ENCODE results near the gene IL1RL2. TPM values are rescaled to one million over a fixed set of nuclear protein-coding genes. Genes with fewer than 3 reads are reported as not detected.

The IL1RL2 gene
- total RNA-seq, 4 donors from 2014 or later: 0.35 to 0.49 TPM; not detected in 2

DNA sequence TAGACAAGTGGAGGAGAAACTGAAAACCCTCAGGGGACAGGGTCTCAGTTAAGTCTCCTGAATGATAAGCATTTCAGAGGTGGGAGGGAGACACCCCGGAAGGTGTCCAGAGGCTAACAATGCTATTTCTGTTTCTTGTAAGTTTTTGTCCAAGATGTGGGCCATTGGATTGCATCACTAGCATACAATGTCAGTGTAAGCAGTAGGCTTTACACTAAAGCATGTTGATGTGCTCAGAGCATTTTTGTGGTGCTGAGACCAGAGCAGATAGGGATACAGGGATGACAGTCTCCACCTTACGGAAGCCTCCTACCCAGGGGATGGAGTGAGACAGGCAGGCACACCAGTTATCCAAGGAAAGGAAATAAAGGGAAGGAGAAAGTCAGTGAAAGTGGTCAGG lies 46.4 kb upstream of the IL1RL2 start:
- intact Hi-C loops (cut with DNase I; ENCODE audit: low total_unique reads): no loop called here
- ATAC-seq (no peak), DNase-seq (no peak)
- Histone ChIP-seq H3K9me3 (no peaks in the 10 kb centered on the region), H3K36me3 (peaks cover 0 to 8% of the 10 kb centered on the region in 2 donors), H3K27me3 (no peaks in the 10 kb centered on the region), H3K27ac (peak overlapping the region in 3 of 4 donors; percentile 86 to 97 (median 94)), H3K4me3 (no peak overlapping the region), H3K4me1 (peaks cover 10 to 13% of the 10 kb centered on the region in 2 donors)
- TF ChIP-seq, protein P1, sequence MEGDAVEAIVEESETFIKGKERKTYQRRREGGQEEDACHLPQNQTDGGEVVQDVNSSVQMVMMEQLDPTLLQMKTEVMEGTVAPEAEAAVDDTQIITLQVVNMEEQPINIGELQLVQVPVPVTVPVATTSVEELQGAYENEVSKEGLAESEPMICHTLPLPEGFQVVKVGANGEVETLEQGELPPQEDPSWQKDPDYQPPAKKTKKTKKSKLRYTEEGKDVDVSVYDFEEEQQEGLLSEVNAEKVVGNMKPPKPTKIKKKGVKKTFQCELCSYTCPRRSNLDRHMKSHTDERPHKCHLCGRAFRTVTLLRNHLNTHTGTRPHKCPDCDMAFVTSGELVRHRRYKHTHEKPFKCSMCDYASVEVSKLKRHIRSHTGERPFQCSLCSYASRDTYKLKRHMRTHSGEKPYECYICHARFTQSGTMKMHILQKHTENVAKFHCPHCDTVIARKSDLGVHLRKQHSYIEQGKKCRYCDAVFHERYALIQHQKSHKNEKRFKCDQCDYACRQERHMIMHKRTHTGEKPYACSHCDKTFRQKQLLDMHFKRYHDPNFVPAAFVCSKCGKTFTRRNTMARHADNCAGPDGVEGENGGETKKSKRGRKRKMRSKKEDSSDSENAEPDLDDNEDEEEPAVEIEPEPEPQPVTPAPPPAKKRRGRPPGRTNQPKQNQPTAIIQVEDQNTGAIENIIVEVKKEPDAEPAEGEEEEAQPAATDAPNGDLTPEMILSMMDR (IDR thresholded peaks at IDR 0.05 in 4 of 5, conservative IDR thresholded peaks at IDR 0.05 in 1 of 5): no peak
- no peak for TF ChIP-seq POLR2A (IDR thresholded peaks at IDR 0.05)
- in situ Hi-C loops (cut with MboI; ENCODE audit: low sequenced_read_pairs in 4 of 4): no loop called here

DNA sequence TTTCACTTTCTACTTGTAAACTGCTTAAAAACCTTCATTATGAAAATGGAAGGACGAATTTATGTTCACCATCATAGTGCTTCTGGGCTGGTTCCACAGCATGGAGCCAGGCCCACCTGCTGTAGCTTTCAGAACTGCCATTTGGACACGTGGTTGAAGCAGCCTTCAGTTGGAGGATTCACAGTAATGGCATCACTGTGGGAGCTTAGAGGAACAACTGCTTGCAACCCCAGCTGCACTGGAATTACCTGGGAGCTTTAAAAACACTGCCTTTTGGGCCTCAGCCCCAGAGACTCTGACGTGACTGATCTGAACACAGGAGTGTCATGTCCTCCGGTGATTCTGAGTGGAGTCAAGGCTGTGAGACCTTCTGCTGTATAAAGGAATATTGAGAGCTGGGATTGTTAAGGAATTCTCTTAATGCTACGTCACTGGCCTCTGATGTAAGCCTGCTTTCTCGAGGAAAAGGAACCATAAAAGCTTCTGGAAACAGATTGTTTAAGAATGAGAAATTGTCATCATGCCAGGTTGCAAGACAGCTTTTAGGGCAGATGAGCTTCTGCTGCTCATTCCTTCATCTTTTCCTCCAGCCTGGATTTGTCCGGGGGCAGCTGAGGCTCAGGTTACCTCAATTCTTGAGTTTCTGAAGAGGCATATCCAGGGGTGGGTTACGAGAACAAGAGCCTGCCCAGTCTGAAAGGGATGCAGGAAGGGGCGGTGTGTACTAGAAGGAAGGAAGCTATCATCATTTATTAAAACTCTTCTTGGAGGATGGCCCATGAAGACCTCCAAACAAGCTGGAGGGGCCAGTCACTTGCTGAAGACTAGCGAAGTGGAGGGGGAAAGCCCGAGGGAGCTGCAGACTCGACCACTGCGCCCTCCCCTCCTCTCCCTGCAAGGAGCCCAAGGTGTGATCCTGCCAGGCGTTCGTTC lies 45.5 kb upstream of the IL1RL2 start:
- Histone ChIP-seq H3K4me3 (peak overlapping the region; percentile 66 to 85 (median 72)), H3K27ac (peak overlapping the region; percentile 84 to 97 (median 90)), H3K36me3 (peaks cover 0 to 17% of the 10 kb centered on the region in 2 donors), H3K4me1 (peaks cover 10 to 13% of the 10 kb centered on the region in 2 donors), H3K27me3 (no peaks in the 10 kb centered on the region), H3K9me3 (no peaks in the 10 kb centered on the region)
- DNase-seq (no peak), ATAC-seq (no peak)
- in situ Hi-C loops (cut with MboI; ENCODE audit: low sequenced_read_pairs in 4 of 4): no loop called here
- intact Hi-C loops (cut with DNase I; ENCODE audit: low total_unique reads): no loop called here
- no peak for TF ChIP-seq POLR2A (IDR thresholded peaks at IDR 0.05)
- TF ChIP-seq, protein P1 (IDR thresholded peaks at IDR 0.05 in 4 of 5, conservative IDR thresholded peaks at IDR 0.05 in 1 of 5): no peak

DNA sequence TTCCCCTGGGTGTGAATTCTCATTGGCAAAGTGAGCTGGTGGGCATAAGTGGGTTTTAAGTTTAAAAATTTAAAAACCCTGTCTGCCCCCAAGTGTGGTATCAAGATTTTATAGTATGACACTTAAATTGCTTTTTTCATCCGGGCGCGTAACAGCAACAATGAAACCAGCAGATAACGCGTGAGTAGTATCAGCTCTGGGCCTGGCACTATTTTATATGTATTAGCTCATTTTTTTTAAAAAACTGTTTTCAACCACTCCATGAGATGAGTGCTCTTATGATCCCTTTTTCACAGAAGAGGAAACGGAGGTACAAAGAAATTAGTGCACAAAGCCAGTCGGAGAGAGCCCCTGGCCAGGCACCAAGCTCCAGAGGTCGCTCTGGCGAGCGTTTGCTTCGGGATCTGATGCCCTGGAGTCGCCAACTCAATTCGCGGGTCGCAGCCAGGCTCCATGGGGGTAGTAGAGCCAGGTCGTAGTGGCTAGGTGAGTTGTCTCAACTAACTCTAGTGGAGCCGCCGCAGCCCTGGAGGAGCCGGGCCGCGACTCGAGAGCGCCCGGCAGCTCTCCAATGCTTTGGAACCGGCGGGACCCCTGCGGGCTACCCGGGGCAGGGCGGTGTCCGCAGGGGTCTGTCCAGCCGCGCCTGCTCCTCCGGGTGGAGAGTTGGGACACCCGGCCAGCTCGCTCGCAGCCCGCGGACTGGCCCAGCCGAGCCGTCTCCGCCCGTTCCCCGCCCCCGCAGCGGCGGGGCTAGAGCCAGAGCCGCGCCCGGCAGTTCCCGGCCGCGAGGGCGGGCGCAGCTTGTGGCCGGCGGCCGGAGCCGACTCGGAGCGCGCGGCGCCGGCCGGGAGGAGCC lies 44.6 kb upstream of the IL1RL2 start, which contains the start of gene IL1R1:
TSS of gene IL1R1 (plus strand) at position 777 of the 859 bp plus-strand sequence. CDS start 14,979 bp downstream, outside the sequence.
- Histone ChIP-seq H3K27ac (peak within 1 kb of the TSS; percentile 84 to 97 (median 90)), H3K36me3 (peaks cover 0 to 19% of the 10 kb centered on the region in 2 donors), H3K27me3 (no peaks in the 10 kb centered on the region), H3K9me3 (no peaks in the 10 kb centered on the region), H3K4me1 (peaks cover 10 to 13% of the 10 kb centered on the region in 2 donors), H3K4me3 (peak within 1 kb of the TSS; percentile 66 to 85 (median 72))
- ATAC-seq (peak; percentile 86), DNase-seq (peak; percentile 52 to 75)
- intact Hi-C loops (cut with DNase I; ENCODE audit: low total_unique reads) (loop anchor here (2.0 kb wide), 1 partner anchor 71 kb away; no protein-coding TSS in a partner anchor), in situ Hi-C loops (cut with MboI; ENCODE audit: low sequenced_read_pairs in 4 of 4) (no loop called here)
- TF ChIP-seq POLR2A (IDR thresholded peaks at IDR 0.05): peak; percentile 77 to 83
- TF ChIP-seq, protein P1 (IDR thresholded peaks at IDR 0.05 in 4 of 5, conservative IDR thresholded peaks at IDR 0.05 in 1 of 5): no peak

DNA sequence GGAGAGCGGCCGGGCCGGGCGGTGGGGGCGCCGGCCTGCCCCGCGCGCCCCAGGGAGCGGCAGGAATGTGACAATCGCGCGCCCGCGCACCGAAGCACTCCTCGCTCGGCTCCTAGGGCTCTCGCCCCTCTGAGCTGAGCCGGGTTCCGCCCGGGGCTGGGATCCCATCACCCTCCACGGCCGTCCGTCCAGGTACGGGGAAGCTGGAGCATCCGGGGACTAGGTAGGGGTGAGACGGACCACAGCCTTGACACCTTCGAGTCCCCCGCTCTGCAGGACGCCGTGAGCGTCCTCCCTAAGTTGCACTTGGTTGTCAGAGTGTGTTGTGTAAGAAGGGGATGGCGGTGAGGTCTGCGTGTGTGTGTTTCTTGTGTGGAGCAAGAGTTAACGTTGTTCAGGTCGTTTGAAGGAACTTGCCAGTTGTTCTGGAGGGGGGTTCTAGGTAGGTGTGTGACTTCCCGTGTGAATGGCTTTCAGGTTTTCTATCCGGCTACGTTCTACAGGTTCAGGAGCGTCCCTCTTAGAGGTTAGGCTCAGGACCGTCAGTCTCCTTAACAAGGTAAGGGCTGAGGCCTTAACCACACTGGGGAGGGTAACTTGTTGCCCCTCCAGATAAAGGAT lies 43.9 kb upstream of the IL1RL2 start:
- in situ Hi-C loops (cut with MboI; ENCODE audit: low sequenced_read_pairs in 4 of 4): no loop called here
- ATAC-seq (peak; percentile 50 to 58), DNase-seq (peak in 1 of 2 donors; percentile 50)
- H3K27ac ChIP-seq: peak overlapping the region; percentile 84 to 97 (median 90)
- no peak for TF ChIP-seq POLR2A (IDR thresholded peaks at IDR 0.05)
- TF ChIP-seq, protein P1 (IDR thresholded peaks at IDR 0.05 in 4 of 5, conservative IDR thresholded peaks at IDR 0.05 in 1 of 5): no peak
- peaks cover 10 to 13% of the 10 kb centered on the region in 2 donors for H3K4me1 ChIP-seq
- intact Hi-C loops (cut with DNase I; ENCODE audit: low total_unique reads): loop anchor here (2.0 kb wide), 1 partner anchor 72 kb away; no protein-coding TSS in a partner anchor
- H3K9me3 ChIP-seq: no peaks in the 10 kb centered on the region
- peak overlapping the region; percentile 66 to 78 (median 72) for H3K4me3 ChIP-seq
- no peaks in the 10 kb centered on the region for H3K27me3 ChIP-seq
- peaks cover 0 to 22% of the 10 kb centered on the region in 2 donors for H3K36me3 ChIP-seq

All from gastrocnemius medialis (tissue), 4 donors.